ENCODE results near the gene MDN1.
A peak's percentile ranks its signal among the peaks of the same experiment; 100 is the strongest.
"Not testable (repeated sequence)": the region's sequence is repeated elsewhere in the genome, so short reads cannot be mapped to it uniquely, and the experiment has no call there.

Gene MDN1

GRCh38 chr6:89644864-89645263 is 174.7 kb downstream of the MDN1 start:
- DNase-seq: no peak

DNA sequence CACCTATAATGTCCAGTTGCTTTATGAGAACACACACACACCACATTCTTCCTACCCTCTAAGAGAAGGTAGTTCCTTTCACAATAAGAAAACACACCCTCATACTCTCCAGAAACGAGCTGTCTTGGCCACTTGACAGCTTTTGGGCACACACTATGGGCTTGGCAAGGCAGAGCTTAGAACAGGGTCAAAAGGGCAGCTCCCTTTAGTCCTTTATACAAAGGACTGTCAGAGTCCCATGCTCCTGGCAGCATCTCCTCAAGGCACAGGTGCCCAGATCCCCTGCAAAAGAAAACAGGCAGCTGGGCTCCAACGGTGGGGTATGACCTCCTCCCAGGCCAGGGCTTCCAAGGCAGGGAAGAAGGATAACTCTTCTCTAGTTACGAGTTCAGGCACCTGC is 176.2 kb downstream of the MDN1 start:
- no peak for DNase-seq

DNA sequence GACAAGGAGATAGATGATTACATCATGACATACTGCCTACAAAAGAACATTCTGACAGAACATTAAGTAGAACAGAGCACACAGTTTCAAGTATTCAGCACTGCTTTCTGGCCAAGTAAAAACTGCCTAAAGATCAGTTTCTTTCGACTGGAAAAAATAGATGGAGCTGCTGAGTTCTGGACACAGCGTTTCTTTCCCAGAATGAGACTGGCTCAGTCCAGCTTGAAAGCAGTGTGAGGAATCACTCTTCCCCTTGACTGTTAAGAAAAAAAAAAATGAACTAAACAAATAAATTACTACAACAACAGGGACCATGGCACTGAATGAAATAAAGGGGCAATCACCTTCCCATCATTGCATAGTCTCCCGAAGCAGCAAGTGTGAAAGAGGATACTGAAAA is 176.6 kb downstream of the MDN1 start:
- DNase-seq: no peak

- DNase-seq: not testable (repeated sequence)
Observed at GRCh38 chr6:89641581-89641980, 178.0 kb downstream of the MDN1 start.

DNA sequence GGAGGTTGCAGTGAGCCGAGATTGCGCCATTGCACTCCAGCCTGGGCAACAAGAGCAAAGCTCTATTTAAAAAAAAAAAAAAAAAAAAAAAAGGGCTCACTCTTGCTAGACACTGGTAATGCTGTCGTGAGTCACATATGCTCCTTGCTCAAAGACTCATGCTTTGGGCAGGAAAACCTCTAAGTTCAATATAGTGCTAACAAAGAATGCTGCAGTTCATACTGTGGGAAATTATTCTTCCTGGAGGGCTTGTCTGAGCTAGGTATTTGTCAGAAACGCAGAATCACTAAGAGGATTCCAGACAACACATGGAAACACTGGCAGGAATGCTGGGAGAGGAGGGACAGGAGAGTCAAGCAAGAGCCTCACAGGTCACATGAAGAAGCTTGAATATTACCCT is 178.8 kb downstream of the MDN1 start:
- DNase-seq: no peak

DNA sequence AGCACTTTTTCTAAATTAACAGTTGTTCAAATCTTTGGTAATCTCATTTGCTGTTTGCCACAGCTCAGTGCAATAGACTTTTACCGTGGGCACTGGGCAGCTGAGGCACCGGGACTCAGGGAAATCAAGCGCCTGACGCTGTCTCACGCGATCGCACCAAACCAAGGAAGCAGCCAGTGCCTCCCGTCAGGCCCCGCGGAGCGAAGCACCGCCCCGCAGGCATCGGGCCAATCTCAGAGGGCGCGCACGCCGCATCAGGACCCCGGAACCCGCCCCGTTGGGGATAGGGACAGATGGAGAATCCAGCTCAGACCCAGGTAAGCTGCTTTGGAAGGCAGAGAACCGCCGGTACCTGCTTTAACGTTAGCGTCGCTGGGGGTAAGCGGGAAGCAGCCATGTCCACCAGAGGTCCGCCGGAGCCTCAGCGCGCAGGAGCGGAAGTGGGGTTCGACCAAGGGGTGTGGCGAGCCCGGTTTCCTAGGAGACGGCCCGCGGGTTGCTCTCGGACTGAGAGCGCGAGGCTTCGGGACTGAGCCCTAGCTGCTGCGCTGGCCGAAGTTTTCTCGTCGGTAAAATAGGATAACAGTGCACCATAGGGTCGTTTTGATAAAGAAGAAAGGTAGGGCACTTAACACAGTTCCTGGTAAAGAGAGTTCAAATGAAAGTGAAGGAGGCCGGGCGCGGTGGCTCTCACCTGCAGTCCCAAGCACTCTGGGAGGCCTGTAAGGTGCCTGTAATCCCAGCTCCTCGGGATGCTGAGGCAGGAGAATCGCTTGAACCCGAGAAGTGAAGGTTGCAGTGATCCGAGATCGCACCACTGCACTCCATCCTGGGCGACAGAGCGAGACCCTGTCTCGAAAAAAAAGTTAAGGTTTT is 181.0 kb downstream of the MDN1 start, which contains the start of gene LYRM2:
TSS of gene LYRM2 (minus strand) at position 428 of the 876 bp plus-strand sequence. CDS start at position 397, 31 bp downstream.
- peak; percentile 77 to 83 for DNase-seq

DNA sequence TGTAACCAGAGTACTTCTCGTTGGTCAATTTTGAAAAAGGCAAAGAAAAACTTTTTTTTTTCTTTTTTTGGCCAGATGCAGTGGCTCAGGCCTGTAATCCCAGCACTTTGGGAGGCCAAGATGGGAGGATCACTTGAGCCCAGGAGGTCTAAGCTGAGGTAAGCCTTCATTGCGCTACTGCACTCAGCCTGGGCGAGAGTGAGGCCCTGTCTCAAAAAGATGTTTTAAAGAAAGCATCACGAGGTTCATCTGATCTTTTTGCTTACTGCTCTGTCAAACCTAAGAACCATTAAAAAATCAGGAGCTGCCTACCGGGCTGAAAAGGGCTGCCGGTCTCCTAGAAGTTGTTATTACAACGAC is 181.7 kb downstream of the MDN1 start:
- no peak for DNase-seq

- not testable (repeated sequence) for DNase-seq
Observed at GRCh38 chr6:89636412-89636811, 183.2 kb downstream of the MDN1 start.

DNA sequence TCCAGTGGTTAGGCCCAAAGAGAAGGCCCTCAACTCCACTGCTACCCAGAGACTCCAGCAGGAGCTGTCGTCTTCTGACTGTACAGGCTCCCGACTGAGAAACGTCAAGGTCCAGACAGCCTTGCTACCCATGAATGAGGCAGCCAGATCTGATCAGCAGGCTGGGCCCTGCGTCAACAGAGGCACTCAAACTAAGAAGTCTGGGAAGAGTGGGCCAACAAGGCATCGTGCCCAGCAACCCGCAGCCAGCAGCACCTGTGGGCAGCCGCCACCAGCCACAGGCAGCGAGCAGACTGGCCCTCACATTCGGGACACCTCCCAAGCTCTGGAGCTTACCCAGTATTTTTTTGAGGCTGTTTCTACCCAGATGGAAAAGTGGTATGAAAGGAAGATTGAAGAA is 189.1 kb downstream of the MDN1 start:
- DNase-seq: no peak

- DNase-seq: no peak
Observed at GRCh38 chr6:89623749-89624148, 195.8 kb downstream of the MDN1 start.

DNA sequence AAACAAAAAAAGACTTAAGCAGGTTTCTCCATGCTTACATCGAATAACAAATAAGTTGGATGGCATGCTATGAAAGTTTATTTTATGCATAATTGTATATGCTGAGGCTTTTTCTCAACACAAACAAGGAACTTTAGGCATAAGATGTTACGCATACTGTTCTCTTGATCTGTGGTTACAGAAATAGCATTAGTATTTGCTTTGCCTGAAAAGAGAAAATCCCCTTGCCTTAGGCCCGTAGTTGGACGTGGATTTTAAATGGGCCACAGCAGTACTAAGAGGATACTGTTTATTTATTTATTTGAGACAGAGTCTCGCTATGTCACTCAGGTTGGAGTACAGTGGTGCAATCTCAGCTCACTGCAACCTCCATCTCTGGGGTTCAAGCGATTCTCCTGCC is 200.0 kb downstream of the MDN1 start:
- DNase-seq: no peak

DNA sequence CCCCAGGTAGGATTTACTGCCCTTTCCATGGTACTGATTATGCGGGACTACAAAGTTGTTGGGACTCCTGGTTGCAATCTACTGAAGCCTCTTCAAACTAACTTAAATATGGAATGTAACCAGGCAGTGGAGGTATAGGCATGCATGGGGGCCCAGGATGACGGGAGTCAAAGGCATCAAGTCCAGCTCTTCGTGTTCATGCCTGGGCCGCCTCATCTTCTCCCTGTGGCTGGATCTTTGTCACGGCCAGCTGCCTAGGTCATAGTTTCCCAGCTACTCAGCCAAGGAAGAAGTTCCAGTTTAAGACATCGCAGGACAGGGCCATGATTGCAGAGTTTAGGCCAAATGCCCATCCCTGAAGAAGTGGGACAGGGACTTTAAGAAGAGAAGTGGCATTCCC is 201.6 kb downstream of the MDN1 start:
- no peak for DNase-seq

DNA sequence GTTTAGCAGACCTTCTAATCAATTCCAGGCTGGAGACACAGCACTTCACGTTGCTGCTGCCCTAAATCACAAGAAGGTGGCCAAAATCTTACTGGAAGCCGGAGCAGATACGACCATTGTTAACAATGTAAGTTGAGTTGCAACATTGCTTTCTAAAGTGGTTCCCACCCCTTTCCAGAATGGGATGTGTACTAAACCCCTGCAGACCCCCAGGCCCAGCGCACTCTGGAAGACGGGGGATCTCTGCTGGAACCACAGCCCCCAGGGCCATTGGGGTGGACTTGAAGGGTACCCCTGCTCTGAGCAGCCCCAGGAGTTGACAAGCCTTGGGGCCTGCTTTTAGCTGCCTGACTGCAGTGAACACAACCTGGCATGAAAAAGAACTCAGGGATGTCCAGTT is 203.1 kb downstream of the MDN1 start:
- no peak for DNase-seq

DNA sequence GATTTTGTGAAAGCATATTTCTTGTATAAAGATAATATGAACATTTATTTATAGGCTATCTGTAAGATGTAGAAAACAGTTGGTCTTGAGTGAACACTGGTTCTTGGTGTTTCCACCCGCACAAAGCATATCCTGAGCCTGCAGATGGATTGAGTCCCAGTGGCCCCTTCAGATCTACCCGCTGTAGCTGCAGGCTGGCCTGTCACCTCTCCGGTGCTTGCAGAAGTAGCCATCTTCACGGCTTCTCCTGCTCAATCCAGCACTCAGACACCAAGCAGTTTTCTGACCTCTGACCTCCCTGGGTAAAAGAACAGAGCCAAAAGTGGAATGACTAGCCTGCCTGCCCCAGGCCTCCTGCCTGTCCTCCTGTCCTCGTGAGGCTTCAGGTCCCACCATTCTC is 203.7 kb downstream of the MDN1 start:
- no peak for DNase-seq

- DNase-seq: no peak
Observed at GRCh38 chr6:89613790-89614189, 205.8 kb downstream of the MDN1 start.

DNA sequence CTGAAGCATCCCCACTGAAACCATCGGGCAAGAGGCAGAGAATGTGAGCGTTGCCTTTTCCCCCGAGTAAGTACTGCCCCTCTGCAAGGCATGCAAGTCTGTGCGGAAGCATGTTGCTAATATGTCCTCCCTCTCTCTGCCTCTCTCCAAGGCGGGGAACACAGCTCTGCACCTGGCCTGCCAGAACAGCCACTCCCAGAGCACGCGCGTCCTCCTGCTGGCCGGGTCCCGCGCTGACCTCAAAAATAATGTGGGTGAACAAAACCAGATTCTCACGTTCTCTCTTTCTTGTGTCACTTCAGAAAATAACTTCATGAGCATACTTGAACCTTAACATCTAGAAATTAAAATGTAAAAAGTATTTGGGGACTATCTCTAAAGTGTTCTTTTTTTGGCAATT is 207.5 kb downstream of the MDN1 start:
- no peak for DNase-seq

GRCh38 chr6:89611666-89612065 is 207.9 kb downstream of the MDN1 start:
- no peak for DNase-seq

GRCh38 chr6:89610149-89610642 is 209.4 kb downstream of the MDN1 start:
- peak in 1 of 2 experiments; percentile 17 for DNase-seq

DNA sequence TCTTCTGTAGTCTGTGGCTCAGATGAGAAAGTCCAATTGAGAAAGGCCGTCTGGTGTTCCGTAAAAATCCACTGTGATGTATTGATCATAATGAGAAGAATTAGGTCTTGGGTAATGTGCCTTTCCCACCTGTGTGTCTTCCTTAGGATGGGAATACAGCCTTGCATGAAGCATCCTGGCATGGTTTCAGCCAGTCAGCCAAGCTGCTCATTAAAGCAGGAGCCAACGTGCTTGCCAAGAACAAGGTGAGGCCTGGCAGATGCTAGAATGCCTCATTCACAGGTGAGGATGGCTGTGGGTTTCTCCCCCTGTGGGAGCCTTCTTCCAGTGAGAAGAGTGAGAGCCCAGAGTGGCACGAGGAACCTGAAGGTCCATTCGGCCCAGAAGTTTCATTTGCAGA is 213.7 kb downstream of the MDN1 start:
- no peak for DNase-seq

- no peak for DNase-seq
Observed at GRCh38 chr6:89604653-89605052, 214.9 kb downstream of the MDN1 start.

DNA sequence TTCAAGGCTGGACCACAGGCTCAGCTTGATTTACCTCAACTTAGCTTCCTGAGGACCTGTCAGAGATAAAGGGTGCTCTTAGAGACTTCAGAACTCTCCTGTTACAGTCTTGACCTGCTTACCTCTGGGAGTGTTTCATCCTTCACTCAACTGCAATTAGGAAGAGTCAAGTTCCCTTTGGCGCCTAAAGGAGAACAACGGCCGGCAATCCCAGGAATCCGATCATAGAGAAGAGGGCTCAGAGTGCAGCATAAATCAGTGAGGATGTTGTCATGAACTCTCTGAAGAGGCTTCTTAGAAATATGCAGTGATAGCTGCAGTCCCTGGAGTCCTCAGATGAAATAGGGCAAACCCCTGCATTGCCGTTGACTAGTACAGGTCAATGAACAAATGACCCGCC is 217.4 kb downstream of the MDN1 start:
- no peak for DNase-seq

DNA sequence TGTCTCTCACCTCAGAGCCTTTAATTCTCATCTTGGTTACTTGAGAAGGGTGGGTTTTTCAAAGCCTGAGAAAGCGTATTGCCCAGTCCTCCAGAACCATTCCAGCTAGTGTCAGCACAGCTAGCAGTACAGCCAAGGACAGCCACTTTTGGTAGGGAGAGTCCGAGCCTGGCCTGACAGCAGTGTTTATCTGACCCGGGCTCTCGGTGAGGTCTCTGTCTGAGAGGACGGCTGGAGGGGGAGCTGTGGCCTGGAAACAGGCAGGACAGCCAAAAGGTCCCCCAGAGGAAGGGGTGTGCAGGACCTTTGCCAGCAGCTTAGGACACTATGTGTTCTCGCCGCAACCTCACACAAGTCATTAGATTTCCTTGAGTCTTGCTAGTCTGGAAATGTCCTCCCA is 219.9 kb downstream of the MDN1 start:
- DNase-seq: no peak

- peak in 1 of 2 experiments; percentile 3 for DNase-seq
Observed at GRCh38 chr6:89597988-89598387, 221.6 kb downstream of the MDN1 start.

- no peak for DNase-seq
Observed at GRCh38 chr6:89597372-89597771, 222.2 kb downstream of the MDN1 start.

- DNase-seq: no peak
Observed at GRCh38 chr6:89596484-89596883, 223.1 kb downstream of the MDN1 start.

All from NCI-H1930 (cell line).